HG02588 (cell line): ENCODE results near the gene MORN3.
"Not testable (repeated sequence)": the region's sequence is repeated elsewhere in the genome, so short reads cannot be mapped to it uniquely, and the experiment has no call there.

Experiments
- ATAC-seq: cut with Tn5 transposase; IDR thresholded peaks from one replicate; pipeline ENCODE4 v1.9.1; 2021; ENCODE audit warnings: mild to moderate bottlenecking, moderate library complexity; ENCODE audit not compliant: unreplicated experiment

MORN3 gene, protein sequence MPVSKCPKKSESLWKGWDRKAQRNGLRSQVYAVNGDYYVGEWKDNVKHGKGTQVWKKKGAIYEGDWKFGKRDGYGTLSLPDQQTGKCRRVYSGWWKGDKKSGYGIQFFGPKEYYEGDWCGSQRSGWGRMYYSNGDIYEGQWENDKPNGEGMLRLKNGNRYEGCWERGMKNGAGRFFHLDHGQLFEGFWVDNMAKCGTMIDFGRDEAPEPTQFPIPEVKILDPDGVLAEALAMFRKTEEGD

DNA sequence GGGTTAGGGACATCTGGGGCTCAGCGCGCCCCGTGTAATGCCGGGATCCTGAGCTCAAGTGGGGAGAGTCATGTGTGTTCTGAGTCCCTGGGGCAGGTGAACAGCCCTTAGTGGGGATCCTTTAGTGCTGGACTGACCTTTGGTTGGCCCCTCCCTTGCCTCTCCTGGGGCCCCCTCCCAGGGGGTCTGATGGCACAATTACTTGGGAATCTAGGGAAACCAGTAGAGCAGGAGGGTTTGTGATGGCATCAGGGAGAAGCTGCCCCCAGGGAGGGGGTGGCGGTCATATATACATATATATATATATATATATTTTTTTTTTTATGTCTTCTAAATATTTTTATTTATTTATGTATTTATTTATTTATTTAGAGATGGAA is at the start of gene MORN3:
MORN3 (minus strand) TSS at position 134 of the 380 bp plus-strand sequence. CDS start 171 bp downstream, outside the sequence.
- ATAC-seq = no peak

DNA sequence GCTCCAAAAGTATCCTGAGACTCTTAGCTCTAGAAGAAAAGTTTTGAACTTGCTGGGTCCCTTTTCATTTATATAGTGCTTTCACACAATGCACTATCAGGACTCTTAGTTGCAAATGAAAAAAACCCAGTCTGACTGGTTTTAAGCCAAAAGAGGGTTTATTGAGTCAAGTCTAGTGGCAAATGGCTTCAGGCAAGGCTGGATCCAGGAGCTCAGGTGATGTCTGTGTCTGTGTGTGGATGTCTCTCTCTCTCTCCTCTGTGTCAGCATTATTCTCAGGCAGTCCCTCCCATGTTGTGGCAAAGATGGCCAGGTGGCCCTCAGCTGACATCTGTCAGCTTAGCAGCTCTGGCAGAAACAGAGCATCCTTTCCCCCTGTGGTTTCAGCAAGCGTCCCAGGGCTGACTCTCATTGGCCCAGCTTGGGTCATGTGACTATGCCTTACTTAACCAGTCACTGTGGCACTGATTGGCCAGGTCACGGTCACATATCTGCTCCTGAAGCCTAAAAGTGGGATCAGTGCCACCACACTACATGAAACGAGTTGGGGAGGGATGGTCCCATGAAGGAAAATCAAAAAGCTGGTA is 49.3 kb upstream of the MORN3 start:
- ATAC-seq = no peak

DNA sequence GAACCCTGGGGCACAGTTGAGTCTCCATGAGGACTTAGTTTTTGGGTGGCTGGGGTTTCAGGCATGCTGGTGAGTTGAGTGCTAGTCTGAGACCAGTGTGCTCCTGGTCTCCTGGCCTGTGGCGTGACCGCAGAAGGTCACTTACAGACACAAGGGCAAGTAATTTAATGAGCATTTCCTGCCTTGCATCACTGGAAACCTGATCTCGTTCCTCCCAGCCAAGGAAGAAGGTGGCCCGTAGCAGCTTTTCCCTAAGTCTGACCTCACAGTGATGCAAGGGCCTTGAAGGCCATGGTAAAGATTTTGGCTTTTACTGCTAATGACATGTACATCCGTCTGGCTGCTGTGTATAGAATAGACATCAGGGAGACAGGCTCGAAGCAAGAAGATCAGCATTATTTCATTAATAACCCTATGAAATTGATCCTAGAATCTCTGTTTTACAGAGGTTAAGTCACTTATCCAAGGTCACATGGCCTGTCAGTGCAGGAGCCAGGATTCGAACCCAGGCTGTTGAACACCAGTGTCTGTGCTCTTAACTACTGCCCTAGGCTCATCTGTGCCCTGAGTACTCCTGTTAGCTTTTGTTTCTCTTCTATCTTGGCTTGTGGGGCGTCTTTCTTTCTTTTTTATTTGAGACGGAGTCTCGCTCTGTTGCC is 47.7 kb upstream of the MORN3 start:
- ATAC-seq = no peak

DNA sequence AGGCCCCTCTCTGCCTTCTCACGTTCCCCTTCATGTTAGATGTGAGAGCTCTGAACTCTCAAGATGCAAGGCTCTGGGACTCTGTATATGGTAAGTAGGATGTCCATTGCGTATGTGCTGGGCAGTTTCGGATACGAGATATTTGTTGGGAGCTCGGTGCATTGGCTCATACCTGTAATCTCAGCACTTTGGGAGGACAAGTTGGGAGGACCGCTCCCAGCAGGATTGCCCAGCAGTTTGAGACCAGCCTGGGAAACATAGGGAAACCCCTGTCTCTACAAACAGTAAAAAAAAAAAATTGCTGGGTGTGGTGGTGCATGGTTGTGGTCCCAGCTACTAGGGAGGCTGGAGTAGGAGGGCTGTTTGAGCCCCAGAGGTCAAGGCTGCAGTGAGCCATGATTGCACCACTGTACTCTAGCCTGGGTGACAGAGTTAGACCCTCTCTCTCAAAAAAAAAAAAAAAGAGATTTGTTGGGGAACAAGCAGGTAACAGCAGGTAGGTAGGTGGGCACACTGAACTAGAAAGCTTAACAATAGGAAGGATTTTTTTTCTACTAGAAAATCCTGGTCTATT is 46.5 kb upstream of the MORN3 start:
- no peak for ATAC-seq

DNA sequence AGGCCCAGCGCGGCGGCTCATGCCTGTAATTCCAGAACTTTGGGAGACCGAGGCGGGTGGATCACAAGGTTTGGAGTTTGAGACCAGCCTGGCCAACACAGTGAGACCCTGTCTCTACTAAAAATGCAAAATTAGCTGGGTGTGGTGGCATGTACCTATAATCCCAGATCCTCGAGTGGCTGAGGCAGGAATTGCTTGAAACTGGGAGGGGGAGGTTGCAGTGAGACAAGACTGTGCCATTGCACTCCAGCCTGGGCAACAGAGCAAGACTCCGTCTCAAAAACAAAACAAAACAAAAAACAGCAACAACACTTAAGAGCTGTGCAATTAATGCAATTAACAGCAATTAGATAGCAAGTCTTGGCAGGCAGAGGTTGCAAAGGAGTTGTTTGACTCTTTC is 45.6 kb upstream of the MORN3 start:
- ATAC-seq = not testable (repeated sequence)

DNA sequence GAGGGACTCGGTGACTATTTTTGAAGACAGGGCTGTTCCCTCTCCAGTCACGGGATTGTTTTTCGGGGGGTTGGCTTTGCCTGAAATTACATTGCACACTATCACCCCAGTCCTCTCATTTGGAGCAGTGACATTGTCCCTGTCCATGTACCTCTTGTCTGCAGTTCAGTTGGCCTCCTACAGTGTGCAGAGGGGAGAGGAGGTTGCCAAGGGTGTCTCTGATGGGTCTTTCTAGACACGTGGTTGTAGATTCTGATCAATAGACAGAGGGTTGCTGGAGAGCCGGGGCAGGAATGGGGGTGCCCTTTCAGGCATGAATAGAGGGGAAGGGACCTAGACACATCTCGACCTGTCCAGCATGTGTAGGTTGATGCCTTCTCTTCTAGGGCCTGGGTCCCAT is 44.3 kb upstream of the MORN3 start:
- no peak for ATAC-seq

DNA sequence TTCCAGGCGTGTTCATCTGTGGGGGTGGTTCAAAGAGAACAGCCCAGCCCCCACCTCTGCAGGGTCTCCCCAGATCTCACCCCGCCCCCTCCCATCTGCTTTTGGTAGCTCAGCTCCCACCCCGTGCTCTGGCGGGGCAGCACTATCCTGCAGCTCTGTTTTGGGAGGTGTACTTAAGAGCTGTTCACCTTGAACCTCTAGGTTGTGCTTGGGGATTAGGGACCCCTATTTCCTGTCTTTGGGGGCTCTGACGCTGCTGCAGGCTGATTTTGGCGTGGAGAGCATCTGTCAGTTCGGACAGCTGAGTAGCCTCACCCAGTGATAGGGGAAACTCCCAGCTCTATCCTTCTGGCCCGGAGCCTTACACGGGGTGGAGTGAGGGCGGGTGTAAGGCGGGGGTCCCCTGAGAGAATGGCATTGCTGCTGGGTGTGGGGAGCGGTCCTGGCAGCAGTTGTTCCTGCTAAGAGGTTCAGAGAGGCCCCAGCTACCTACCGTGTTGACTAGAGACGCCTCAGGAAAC is 43.9 kb upstream of the MORN3 start:
- ATAC-seq = no peak

DNA sequence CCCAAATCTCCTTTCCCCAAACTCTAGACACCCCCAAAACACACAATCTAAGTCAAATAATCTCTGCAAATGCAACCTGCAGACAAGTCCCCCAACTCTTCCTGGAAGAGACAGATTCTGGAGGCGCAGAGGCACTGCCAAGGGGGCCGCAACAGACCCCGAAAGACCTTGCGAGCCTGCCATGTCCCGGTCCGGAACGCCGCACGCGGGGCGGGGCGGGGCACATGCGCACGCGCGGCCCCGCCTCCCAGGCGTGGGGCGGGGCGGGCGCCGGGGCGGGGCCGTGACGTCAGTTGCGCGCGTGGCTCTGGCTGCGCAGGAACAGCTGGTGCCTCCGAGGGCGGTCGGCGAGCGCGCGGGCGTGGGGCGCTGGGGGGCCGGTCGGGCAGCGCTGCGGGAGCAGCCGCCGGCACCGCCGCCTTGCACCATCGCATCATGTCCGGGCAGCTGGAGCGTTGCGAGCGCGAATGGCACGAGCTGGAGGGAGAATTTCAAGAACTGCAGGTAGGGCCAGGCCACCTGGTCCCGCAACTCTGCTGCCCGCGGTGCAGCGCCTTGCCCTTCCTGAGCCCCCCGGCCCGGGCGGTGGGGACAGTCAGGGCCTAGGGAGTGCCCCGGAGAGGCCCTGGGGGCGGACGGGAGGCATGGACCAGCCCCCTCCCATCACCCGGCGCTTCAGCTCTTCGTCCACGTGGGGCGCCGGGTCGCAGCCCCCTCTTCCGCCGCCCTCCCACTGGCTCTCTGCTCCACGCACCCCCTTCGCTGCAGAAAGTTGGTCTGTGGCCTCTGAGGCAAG is 43.2 kb upstream of the MORN3 start, which contains the start of gene TMEM120B:
TMEM120B (plus strand) TSS at position 292 of the 796 bp plus-strand sequence; CDS start at position 436, 144 bp downstream.
- peak; percentile 77 for ATAC-seq

DNA sequence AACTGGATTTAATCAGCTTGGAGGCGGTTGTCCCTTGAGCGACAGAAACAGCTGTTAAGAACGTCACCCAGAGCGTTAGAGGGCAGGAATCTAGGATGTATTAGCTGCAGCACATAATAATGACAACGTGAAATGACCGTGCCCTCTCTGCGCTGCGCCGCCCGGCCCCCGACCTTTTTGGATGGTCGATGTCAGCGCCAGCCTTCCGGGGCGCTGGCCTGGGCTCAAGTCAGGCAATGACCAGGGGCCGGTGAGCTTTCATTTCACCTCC is 42.7 kb upstream of the MORN3 start:
- peak; percentile 31 for ATAC-seq

DNA sequence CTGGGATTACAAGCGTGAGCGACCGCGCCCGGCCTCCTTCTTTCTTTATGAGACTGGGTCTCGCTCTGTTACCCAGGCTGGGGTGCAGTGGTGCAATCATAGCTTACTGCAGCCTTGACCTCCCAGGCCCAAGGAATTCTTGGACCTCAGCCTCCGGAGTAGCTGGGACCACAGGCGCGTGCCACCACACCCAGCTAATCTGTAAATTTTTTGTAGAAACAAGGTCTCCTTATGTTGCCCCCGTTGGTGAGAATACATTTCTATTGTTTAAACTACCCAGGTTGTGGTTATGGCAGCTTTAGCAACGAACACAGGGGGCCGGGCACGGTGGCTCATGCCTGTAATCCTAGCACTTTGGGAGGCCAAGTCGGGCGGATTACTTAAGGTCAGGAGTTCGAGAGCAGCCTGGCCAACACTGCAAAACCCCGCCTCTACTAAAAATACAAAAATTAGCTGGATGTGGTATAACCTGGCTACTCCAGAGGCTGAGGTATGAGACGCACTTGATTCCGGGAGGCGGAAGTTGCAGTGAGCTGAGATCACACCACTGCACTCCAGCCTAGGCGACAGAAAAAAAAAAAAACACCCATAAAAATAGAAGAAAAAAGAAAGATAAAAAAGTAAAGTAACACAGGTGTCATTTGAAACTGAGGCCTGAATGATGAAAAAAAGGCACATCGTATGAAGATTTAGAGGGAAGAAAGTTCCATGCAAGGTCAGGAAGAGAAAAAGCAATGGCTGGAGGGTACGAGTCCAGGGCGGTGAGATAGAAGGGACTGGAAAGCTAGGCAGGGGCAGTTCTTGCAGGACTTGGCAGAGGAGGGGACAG is 42.1 kb upstream of the MORN3 start:
- no peak for ATAC-seq

DNA sequence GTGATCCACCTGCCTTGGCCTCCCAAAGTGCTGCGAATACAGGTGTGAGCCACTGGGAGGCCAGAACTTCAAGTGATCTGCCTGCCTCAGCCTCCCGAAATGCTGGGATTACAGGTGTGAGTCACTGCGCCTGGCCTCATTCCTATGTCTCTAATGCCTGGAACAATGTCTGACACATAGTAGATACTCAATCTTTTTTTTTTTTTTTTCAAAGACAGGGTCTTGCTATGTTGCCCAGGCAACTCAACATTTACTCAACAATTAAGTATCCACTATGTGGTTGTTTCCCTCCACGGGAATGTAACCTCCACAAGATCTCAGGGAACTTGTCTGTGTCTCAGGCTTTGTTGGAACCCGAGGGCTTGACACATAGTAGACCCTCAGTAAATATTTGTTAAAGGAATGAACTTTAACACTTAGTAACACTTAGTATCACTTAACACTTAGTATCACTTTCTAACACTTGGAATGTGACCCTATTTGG is 40.1 kb upstream of the MORN3 start:
- no peak for ATAC-seq

DNA sequence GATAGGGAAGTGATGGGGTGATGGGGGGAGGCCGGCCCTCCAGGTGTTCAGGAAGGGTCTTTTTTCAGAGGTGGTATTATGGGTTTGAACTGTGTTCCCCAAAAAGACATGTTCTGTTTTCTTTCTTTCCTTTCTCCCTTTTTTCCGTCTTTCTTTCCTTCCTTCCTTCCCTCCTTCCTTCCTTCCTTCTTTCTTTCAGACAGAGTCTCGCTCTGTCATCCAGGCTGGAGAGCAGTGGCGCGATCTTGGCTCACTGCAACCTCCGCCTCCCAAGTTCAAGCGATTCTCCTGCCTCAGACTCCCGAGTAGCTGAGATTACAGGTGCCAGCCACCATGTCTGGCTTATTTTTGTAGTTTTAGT is 39.6 kb upstream of the MORN3 start:
- ATAC-seq = not testable (repeated sequence)

DNA sequence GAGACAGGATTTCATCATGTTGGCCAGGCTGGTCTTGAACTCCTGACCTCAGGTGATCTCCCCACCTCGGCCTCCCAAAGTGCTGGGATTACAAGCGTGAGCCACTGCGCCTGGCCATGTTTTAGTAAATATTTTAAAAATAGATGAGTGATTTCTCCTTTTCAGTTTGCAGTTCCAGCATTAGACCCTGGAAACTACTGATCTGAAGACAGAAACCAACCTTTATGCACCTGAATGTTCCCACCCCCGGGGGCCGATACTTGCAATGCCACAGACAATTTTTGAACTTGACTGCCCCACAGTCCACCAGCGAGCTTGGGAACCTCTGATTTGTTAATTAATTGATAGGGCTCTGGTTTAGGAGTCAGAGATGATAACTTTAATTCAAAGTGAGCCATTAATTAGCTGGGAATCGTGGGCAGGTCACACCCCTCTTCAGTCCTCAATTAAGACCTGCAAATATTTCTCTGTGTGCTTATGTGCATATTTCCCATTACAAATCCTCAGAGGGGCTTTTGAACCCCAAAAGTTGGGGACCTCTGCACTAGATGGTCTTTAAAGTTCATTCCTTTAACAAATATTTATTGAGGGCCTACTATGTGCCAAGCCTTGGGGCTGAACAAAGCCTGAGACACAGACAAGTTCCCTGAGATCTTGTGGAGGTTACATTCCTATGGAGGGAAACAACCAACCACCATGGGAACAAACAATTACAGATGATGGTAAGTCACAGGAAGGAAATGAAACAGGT is 39.0 kb upstream of the MORN3 start:
- no peak for ATAC-seq

DNA sequence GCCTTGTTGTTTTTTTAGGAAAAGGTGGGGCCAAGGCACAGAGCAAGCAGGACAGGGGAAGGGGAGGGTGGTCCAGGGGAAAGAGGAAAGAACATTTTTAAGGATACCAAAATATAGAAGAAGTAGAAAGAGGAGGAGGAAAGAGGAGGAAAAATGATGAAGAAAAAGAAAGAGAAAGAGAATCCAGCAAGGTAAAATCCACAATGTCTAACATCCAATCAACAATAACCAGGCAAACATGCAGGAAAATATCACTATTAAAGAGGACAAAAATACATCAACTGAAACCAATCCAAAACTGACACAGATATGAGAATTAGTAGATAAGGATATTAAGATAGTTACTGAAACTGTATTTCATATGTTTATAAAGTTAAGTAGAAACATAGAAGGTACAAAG is 36.1 kb upstream of the MORN3 start:
- ATAC-seq = no peak

DNA sequence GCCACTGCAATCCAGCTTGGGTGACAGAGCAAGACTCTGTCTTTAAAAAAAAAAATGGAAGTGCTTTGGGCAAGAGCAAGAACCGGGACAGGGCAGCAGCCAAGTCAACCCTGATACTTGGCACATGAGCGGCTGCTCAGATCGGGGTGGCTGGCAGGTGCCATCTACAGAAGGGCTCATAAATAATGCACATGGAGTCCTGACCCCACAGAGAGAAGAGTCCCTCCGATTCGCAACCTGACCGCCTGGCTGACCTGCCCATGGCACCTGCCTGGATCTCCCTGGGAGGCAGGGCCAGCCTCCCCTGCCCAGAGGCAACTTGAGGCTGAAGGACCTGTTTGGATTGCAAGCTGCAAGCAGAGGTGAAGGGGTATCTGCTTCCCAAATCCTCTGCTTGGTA is 33.5 kb upstream of the MORN3 start:
- ATAC-seq = no peak

DNA sequence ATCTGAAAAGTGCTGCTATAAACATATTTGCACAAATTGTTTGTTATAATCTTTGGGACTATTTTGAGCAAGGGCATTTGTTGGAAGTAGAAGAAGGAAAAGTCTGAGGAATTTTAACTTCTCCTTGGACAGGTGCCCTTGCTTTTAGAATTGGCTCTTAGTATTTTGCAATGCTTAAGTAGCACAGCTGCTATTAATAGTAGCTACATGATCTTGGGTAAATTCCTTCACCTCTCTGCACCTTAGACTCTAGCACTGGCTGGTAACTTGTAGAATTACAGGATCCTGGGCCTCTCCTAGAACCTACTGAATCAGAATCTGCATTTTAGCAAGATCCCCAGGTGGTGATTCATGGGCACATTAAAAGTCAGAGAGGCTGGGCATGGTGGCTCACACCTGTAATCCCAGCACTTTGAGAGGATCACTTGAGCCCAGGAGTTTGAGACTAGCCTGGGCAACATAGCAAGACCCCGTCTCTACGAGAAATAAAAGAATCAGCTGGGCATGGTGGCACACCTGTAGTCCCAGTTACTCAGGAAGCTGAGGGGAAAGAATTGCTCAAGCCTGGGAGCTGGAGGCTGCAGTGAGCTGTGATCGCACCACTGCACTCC is 32.3 kb upstream of the MORN3 start:
- ATAC-seq = no peak

DNA sequence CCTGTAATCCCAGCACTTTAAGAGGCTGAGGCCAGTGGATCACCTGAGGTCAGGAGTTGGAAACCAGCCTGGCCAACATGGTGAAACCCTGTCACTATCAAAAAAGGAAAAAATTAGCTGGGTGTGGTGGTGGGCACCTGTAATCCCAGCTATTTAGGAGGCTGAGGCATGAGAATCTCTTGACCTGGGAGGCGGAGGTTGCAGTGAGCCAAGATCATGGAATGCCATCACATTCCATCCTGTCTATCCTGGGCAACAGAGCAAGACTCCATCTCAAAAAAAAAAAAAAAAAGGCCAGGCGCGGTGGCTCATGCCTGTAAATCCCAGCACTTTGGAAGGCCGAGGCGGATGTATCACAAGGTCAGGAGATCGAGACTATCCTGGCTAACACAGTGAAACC is 28.4 kb upstream of the MORN3 start:
- ATAC-seq = not testable (repeated sequence)

DNA sequence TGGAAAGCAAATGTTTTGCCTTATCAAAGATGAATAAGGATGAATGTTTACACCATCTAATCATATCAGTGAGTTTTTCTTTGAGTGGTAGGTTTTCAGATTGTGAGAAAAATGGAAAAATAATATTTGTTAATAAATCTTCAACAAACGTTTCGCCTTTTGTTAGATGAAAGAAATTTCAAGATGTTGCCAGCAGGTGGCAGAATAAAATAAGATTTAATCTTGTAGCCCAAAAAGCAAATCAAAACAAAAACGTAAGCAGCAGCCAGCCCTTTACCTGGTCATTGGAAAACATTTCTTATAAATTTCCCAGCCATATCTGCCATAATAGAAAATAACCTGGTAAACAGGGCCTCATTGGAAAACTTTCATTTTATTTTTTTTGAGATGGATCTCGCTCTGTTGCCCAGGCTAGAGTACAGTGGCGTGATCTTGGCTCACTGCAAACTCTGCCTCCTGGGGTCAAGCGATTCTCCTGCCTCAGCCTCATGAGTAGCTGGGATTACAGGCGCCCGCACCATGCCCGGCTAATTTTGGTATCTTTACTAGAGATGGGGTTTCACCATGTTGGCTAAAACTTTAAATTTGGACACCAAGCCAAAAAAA is 27.7 kb upstream of the MORN3 start:
- ATAC-seq = no peak
